Liver (tissue), 9 donors: ENCODE results near the gene ADGRF3. TPM values are rescaled to one million over a fixed set of nuclear protein-coding genes. Genes with fewer than 3 reads are reported as not detected.

ENCODE experiments used
- DNase-seq: peaks from one replicate; pipeline ENCODE4 v3.0.0-alpha.2; 2017; ENCODE audit warnings: low spot score
- H3K27ac ChIP-seq, 2 donors: one replicate each; pipeline ENCODE4 v1.7.0; 2013; ENCODE audit warnings: inconsistent platforms in 2 of 2, low read length in 2 of 2, control low read depth in 1 of 2, low read depth in 1 of 2, mild to moderate bottlenecking in 1 of 2
- H3K27me3 ChIP-seq, 4 donors: one replicate each; pipeline versions ENCODE4 v1.6.1 to v1.7.0; 2013; ENCODE audit warnings: low read length in 3 of 4, inconsistent platforms in 1 of 4, mild to moderate bottlenecking in 1 of 4, moderate library complexity in 1 of 4; ENCODE audit not compliant: control insufficient read depth in 4 of 4, insufficient read depth in 4 of 4
- H3K36me3 ChIP-seq, 4 donors: one replicate each; pipeline versions ENCODE4 v1.6.1 to v1.7.0; 2013; ENCODE audit warnings: low read length in 3 of 4, mild to moderate bottlenecking in 3 of 4, low read depth in 1 of 4, moderate library complexity in 1 of 4; ENCODE audit not compliant: control insufficient read depth in 4 of 4, insufficient read depth in 3 of 4
- H3K4me1 ChIP-seq, 4 donors: one replicate each; pipeline versions ENCODE4 v1.6.1 to v1.7.0; 2013; ENCODE audit warnings: low read length in 3 of 4, mild to moderate bottlenecking in 3 of 4, moderate library complexity in 1 of 4; ENCODE audit not compliant: control insufficient read depth in 4 of 4, insufficient read depth in 4 of 4
- H3K4me3 ChIP-seq, 3 donors: one replicate each; pipeline versions ENCODE4 v1.6.1 to v1.7.0; 2013; ENCODE audit warnings: low read length in 3 of 3, control low read depth in 1 of 3, low read depth in 1 of 3, mild to moderate bottlenecking in 1 of 3
- H3K9ac ChIP-seq, 2 donors: one replicate each; pipeline ENCODE4 v1.7.0; 2013; ENCODE audit warnings: low read length in 2 of 2, mild to moderate bottlenecking in 2 of 2, moderate library complexity in 2 of 2, control low read depth in 1 of 2, low read depth in 1 of 2
- H3K9me3 ChIP-seq, 4 donors: one replicate each; pipeline versions ENCODE4 v1.6.1 to v1.7.0; 2013; ENCODE audit warnings: low read length in 3 of 4; ENCODE audit not compliant: control insufficient read depth in 4 of 4
- ATF3 ChIP-seq: IDR thresholded peaks from 2 replicates; pipeline ENCODE4 v1.6.1; 2016; ENCODE audit warnings: antibody characterized with exemption
- CTCF ChIP-seq: fragments of 150-350 bp; IDR thresholded peaks from 2 replicates; pipeline ENCODE4 v1.5.1; 2017; ENCODE audit warnings: improper control_type of control experiment, low read depth, low read length; ENCODE audit not compliant: missing input control
- EGR1 ChIP-seq, 2 donors: IDR thresholded peaks; 2 replicates each; pipeline ENCODE4 v1.6.1; 2016 to 2018; ENCODE audit warnings: antibody characterized with exemption in 2 of 2, low read depth in 2 of 2
- FOXA1 ChIP-seq: IDR thresholded peaks from 2 replicates; pipeline ENCODE4 v1.6.1; 2016; ENCODE audit warnings: antibody characterized with exemption
- FOXA2 ChIP-seq: IDR thresholded peaks from 2 replicates; pipeline ENCODE4 v1.6.1; 2016; ENCODE audit warnings: antibody characterized with exemption
- GABPA ChIP-seq, 2 donors: IDR thresholded peaks in 1 of 2; conservative IDR thresholded peaks in 1 of 2; 2 replicates each; pipeline ENCODE4 v1.6.1; 2016; ENCODE audit warnings: antibody characterized with exemption in 2 of 2, mild to moderate bottlenecking in 1 of 2, moderate library complexity in 1 of 2
- HNF4A ChIP-seq, 2 donors: conservative IDR thresholded peaks; 2 replicates each; pipeline ENCODE4 v1.6.1; 2016; ENCODE audit warnings: antibody characterized with exemption in 2 of 2, mild to moderate bottlenecking in 2 of 2
- HNF4G ChIP-seq: IDR thresholded peaks from 2 replicates; pipeline ENCODE4 v1.6.1; 2016; ENCODE audit warnings: antibody characterized with exemption
- JUND ChIP-seq, 2 donors: IDR thresholded peaks; 2 replicates each; pipeline ENCODE4 v1.6.1; 2016; ENCODE audit warnings: antibody characterized with exemption in 2 of 2
- MAX ChIP-seq: IDR thresholded peaks from 2 replicates; pipeline ENCODE4 v1.6.1; 2016; ENCODE audit warnings: antibody characterized with exemption
- NR2F2 ChIP-seq: IDR thresholded peaks from 2 replicates; pipeline ENCODE4 v1.6.1; 2016; ENCODE audit warnings: antibody characterized with exemption
- RAD21 ChIP-seq, 2 donors: IDR thresholded peaks; 2 replicates each; pipeline ENCODE4 v1.6.1; 2016; ENCODE audit warnings: antibody characterized with exemption in 2 of 2, mild to moderate bottlenecking in 2 of 2
- REST ChIP-seq: IDR thresholded peaks from 2 replicates; pipeline ENCODE4 v1.6.1; 2016; ENCODE audit warnings: antibody characterized with exemption, mild to moderate bottlenecking
- RXRA ChIP-seq, 2 donors: IDR thresholded peaks; 2 replicates each; pipeline ENCODE4 v1.6.1; 2017 to 2018; ENCODE audit warnings: antibody characterized with exemption in 2 of 2, mild to moderate bottlenecking in 1 of 2
- SP1 ChIP-seq: IDR thresholded peaks from 2 replicates; pipeline ENCODE4 v1.6.1; 2018; ENCODE audit warnings: antibody characterized with exemption, mild to moderate bottlenecking
- TAF1 ChIP-seq: conservative IDR thresholded peaks from 2 replicates; pipeline ENCODE4 v1.6.1; 2016; ENCODE audit warnings: antibody characterized with exemption, mild to moderate bottlenecking
- YY1 ChIP-seq: IDR thresholded peaks from 2 replicates; pipeline ENCODE4 v1.6.1; 2016; ENCODE audit warnings: antibody characterized with exemption, mild to moderate bottlenecking
- ZBTB33 ChIP-seq: IDR thresholded peaks from 2 replicates; pipeline ENCODE4 v1.6.1; 2016; ENCODE audit warnings: antibody characterized with exemption
- WGBS: extraction: QIAGEN DNeasy Blood & Tissue Kit; methylation state at CpG from one replicate; pipeline ENCODE4 v1.1.7; 2013; 5-methylcytosine and 5-hydroxymethylcytosine counted together
- polyA plus RNA-seq, 2 donors: library from polyadenylated mRNA; stranded (reverse) in 1 of 2; unstranded in 1 of 2; fragments of 200-250 nt in 1 of 2; fragments of >200 nt in 1 of 2; fragmentation: Nextera tagmentation in 1 of 2; extraction: Ambion mirVana in 1 of 2; gene quantifications; one replicate each; pipeline versions ENCODE4 v1.2.1 to v1.2.3, GENCODE V29; 2013 to 2015
- total RNA-seq, 2 donors: library from RNA; depleted of rRNA; stranded (reverse); fragments of >200 nt; gene quantifications; one replicate each; pipeline ENCODE4 v1.2.3, GENCODE V29; 2014
- donor health status: healthy.
- donor health status: healthy.
- donor health status: healthy.
- donor health status: healthy.
- donor health status: healthy.

ADGRF3 gene
- total and polyA plus RNA-seq, 4 donors: 0.07 to 0.25 (median 0.10) TPM

GRCh38 chr2:26359886-26360473, 13.4 kb upstream of the ADGRF3 start:
- Histone ChIP-seq H3K27me3 (no peaks in the 10 kb centered on the region), H3K27ac (no peak overlapping the region), H3K9me3 (no peaks in the 10 kb centered on the region), H3K36me3 (peaks cover 0 to 5% (median under 1%) of the 10 kb centered on the region in 4 donors), H3K4me3 (no peak overlapping the region), H3K9ac (no peak overlapping the region), H3K4me1 (peaks cover 0 to 10% (median 3%) of the 10 kb centered on the region in 4 donors)
- DNase-seq: no peak
- 95% methylated on average over 4 of the region's 4 CpGs for WGBS
- TF ChIP-seq CTCF: no peak
- TF ChIP-seq FOXA1: no peak
- TF ChIP-seq NR2F2: no peak
- TF ChIP-seq SP1: no peak
- TF ChIP-seq RXRA (IDR thresholded peaks at IDR 0.05): no peak
- no peak for TF ChIP-seq ATF3
- no peak for TF ChIP-seq ZBTB33
- TF ChIP-seq FOXA2: no peak
- TF ChIP-seq HNF4A (conservative IDR thresholded peaks at IDR 0.05): no peak
- no peak for TF ChIP-seq REST
- no peak for TF ChIP-seq YY1
- TF ChIP-seq HNF4G: no peak
- TF ChIP-seq RAD21 (IDR thresholded peaks at IDR 0.05): no peak
- TF ChIP-seq TAF1: no peak
- TF ChIP-seq MAX: no peak
- TF ChIP-seq EGR1 (IDR thresholded peaks at IDR 0.05; ENCODE audit: low read depth in 2 of 2): no peak
- no peak for TF ChIP-seq JUND (IDR thresholded peaks at IDR 0.05)
- no peak for TF ChIP-seq GABPA (IDR thresholded peaks at IDR 0.05 in 1 of 2, conservative IDR thresholded peaks at IDR 0.05 in 1 of 2)
